Endothelial cell of umbilical vein (primary cell): Measurements from ENCODE around the gene HECW1. TPM values are rescaled to one million over a fixed set of nuclear protein-coding genes. Genes with fewer than 3 reads are reported as not detected.

ENCODE experiments used
- BruUV-seq: library from RNA; stranded (reverse); fragments of 400-500 nt; replicated peaks from 2 replicates; lab custom pipeline; 2021; lab: Mats Ljungman, UMichigan
- CTCF ChIA-PET: fragments of 300-600, 350-600 bp; sonication (Branson Sonifier 250); formaldehyde crosslinking; loops from one replicate; lab custom pipeline; 2021; ENCODE audit warnings: antibody characterized with exemption, inconsistent platforms; lab: Charles Lee
- POLR2A ChIA-PET: fragments of 300-600, 350-600 bp; sonication (Branson Sonifier 250); formaldehyde crosslinking; loops from one replicate; lab custom pipeline; 2021; ENCODE audit warnings: antibody characterized with exemption, inconsistent platforms; lab: Charles Lee
- DNase-seq: peaks from one replicate; pipeline ENCODE4 v3.0.0-alpha.2; 2011; ENCODE audit warnings: low read depth, low spot score
- FAIRE-seq: peaks from 2 replicates; lab custom pipeline; 2011; peaks lifted over from hg19 to GRCh38; lab: Jason Lieb, UNC
- H2AFZ ChIP-seq: 2 replicates; pipeline ENCODE4 v1.6.0; 2012; ENCODE audit warnings: low read depth, low read length, control low read depth, inconsistent platforms
- H3K27ac ChIP-seq: 2 replicates; pipeline ENCODE4 v1.5.1; 2011; ENCODE audit warnings: low read depth, mild to moderate bottlenecking, control low read depth, low read length, moderate library complexity; ENCODE audit not compliant: insufficient read depth
- H3K27me3 ChIP-seq, 2 experiments: 2 replicates each; pipeline versions ENCODE4 v1.6.0 to v1.6.1; 2011; ENCODE audit warnings: low read length in 2 of 2, mixed read lengths in 1 of 2; ENCODE audit not compliant: control insufficient read depth in 2 of 2, insufficient read depth in 2 of 2
- H3K36me3 ChIP-seq, 2 experiments: 2 replicates in 1 of 2; 3 replicates in 1 of 2; pipeline ENCODE4 v1.5.1; 2011; ENCODE audit warnings: low read length in 2 of 2, mild to moderate bottlenecking in 1 of 2, moderate library complexity in 1 of 2; ENCODE audit not compliant: control insufficient read depth in 2 of 2, insufficient read depth in 2 of 2; ENCODE audit errors: extremely low read depth in 1 of 2
- H3K4me1 ChIP-seq: 3 replicates; pipeline ENCODE4 v1.5.1; 2011; ENCODE audit warnings: mild to moderate bottlenecking, low read length; ENCODE audit not compliant: control insufficient read depth, insufficient read depth; ENCODE audit errors: extremely low read depth
- H3K4me2 ChIP-seq: 2 replicates; pipeline ENCODE4 v1.6.1; 2011; ENCODE audit warnings: low read length, control low read depth, mixed read lengths; ENCODE audit not compliant: insufficient read depth
- H3K4me3 ChIP-seq, 3 experiments: fragments of 200-600 bp in 1 of 3; sonication (generic), shearing (Covaris generic) in 1 of 3; replicated peaks in 1 of 3; 2 replicates each; pipeline ENCODE4 v1.5.1; 2011 to 2016; ENCODE audit warnings: control low read depth in 3 of 3, low read length in 3 of 3, mild to moderate bottlenecking in 2 of 3, inconsistent platforms in 1 of 3, low read depth in 1 of 3, moderate library complexity in 1 of 3; ENCODE audit not compliant: insufficient read depth in 1 of 3
- H3K79me2 ChIP-seq: 2 replicates; pipeline ENCODE4 v1.6.0; 2012; ENCODE audit warnings: low read length, inconsistent platforms; ENCODE audit not compliant: control insufficient read depth, insufficient read depth
- H3K9ac ChIP-seq: replicated peaks from 2 replicates; pipeline ENCODE3; 2011; ENCODE audit warnings: low read length, control low read depth; ENCODE audit not compliant: insufficient read depth; ENCODE audit errors: extremely low read depth
- H3K9me1 ChIP-seq: replicated peaks from 3 replicates; pipeline ENCODE4 v1.6.0; 2011; ENCODE audit warnings: mild to moderate bottlenecking, low read length; ENCODE audit not compliant: control insufficient read depth, insufficient read depth; ENCODE audit errors: extremely low read depth
- H3K9me3 ChIP-seq: replicated peaks from 2 replicates; pipeline ENCODE4 v1.5.1; 2012; ENCODE audit warnings: low read length, inconsistent platforms; ENCODE audit not compliant: control insufficient read depth, insufficient read depth
- H4K20me1 ChIP-seq: replicated peaks from 2 replicates; pipeline ENCODE3; 2011; ENCODE audit warnings: mild to moderate bottlenecking, low read length; ENCODE audit not compliant: control insufficient read depth, insufficient read depth; ENCODE audit errors: extremely low read depth
- EZH2 ChIP-seq: IDR thresholded peaks from 2 replicates; pipeline ENCODE4 v1.6.1; 2012; ENCODE audit warnings: borderline replicate concordance, low read depth, mild to moderate bottlenecking, moderate library complexity, low read length, inconsistent platforms; ENCODE audit not compliant: severe bottlenecking
- FOS ChIP-seq: IDR thresholded peaks from 2 replicates; pipeline ENCODE4 v1.6.1; 2011; ENCODE audit warnings: mild to moderate bottlenecking, low read length, moderate library complexity, borderline replicate concordance; ENCODE audit not compliant: insufficient read depth
- GATA2 ChIP-seq: IDR thresholded peaks from 2 replicates; pipeline ENCODE4 v1.7.0; 2011; ENCODE audit warnings: low read depth, mild to moderate bottlenecking, moderate library complexity, mixed read lengths, low read length; ENCODE audit not compliant: insufficient read length, insufficient read depth
- JUN ChIP-seq: IDR thresholded peaks from 2 replicates; pipeline ENCODE4 v1.6.1; 2011; ENCODE audit warnings: borderline replicate concordance, low read depth; ENCODE audit not compliant: insufficient read length, insufficient read depth
- MYC ChIP-seq: IDR thresholded peaks from one replicate; pipeline ENCODE4 v1.6.1; 2011; ENCODE audit warnings: mild to moderate bottlenecking, low read depth, low read length
- POLR2A ChIP-seq: IDR thresholded peaks from 2 replicates; pipeline ENCODE4 v1.6.1; 2012; ENCODE audit warnings: low read depth, mild to moderate bottlenecking, control low read depth, low read length
- POLR2AphosphoS5 ChIP-seq: IDR thresholded peaks from 2 replicates; pipeline ENCODE4 v1.6.1; 2012; ENCODE audit warnings: low read depth, mild to moderate bottlenecking, control low read depth, low read length, moderate library complexity; ENCODE audit not compliant: insufficient read depth
- dilution Hi-C: fragments of 300-500 bp; cut with MboI; formaldehyde crosslinking; loops from one replicate; pipeline ENCODE4 v1.15.0; 2019; ENCODE audit warnings: low sequenced_read_pairs; ENCODE audit not compliant: extremely low pct_ligation_motif_present
- intact Hi-C: fragments of 100-400 bp; cut with micrococcal nuclease; formaldehyde crosslinking; loops from one replicate; pipeline ENCODE4 v1.10.0; 2022
- polyA plus RNA-seq, 4 experiments: library from polyadenylated mRNA; depleted of rRNA in 3 of 4; stranded (reverse) in 3 of 4; unstranded in 1 of 4; fragments of >200 nt; gene quantifications; 2 replicates each; pipeline versions ENCODE4 v1.2.1 to v1.2.3, GENCODE V29; 2011 to 2012; ENCODE audit warnings: missing spikeins in 1 of 4
- total RNA-seq: library from RNA; stranded (reverse); gene quantifications from 2 replicates; pipeline ENCODE4 v1.2.3, GENCODE V29; 2021
- TF ChIP-seq, protein P1 (sequence below), 2 donors: IDR thresholded peaks; 1 replicate in 1 of 2; 2 replicates in 1 of 2; pipeline ENCODE4 v1.5.1; 2011; ENCODE audit warnings: low read length in 2 of 2, mild to moderate bottlenecking in 2 of 2, moderate library complexity in 2 of 2, control low read depth in 1 of 2, inconsistent platforms in 1 of 2, low read depth in 1 of 2; ENCODE audit not compliant: insufficient read depth in 1 of 2; ENCODE audit errors: extremely low read depth in 1 of 2
- TF ChIP-seq, protein P2 (sequence below): IDR thresholded peaks from 2 replicates; pipeline ENCODE4 v1.6.1; 2011; ENCODE audit not compliant: insufficient read depth, insufficient read length

HECW1 gene
- total and polyA plus RNA-seq, 2 donors (not counting 3 experiments of a cell fraction or from before 2014, with no cell fraction given) = not detected

DNA sequence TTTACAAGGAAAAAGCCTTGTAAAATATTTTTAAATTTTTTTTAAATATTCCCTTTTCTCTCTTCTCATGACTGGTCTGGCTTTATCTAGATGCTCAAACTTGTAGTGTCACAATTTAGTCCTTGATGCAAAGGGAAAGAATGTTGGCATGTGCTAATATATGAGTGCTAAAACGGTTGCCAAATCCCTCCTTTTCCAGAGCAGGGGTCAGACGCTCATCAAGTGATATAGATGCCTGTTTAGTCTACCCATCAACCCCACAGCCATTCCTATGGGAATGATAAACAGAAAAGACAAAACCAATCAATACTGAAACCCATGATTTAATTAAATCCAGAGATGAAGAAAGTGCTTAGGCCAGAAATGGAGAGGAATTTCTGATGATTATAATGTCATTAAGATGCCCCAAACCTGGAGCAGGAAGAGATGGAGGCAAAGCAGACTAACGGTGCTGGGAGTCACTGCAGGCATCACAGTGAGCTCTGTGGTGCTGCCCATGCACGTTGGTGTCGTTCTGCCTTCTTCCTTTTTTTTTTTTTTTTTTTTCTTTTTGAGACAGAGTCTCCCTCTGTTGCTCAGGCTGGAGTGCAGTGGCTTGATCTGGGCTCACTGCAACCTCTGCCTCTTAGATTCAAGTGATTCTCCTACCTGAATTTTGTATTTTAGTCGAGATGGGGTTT, 260.4 kb downstream of the HECW1 start:
- H3K9ac ChIP-seq = no peak overlapping the region
- no peak overlapping the region for H3K4me2 ChIP-seq
- intact Hi-C loops (no loop called here), dilution Hi-C loops (no loop called here)
- H3K9me1 ChIP-seq = no peaks in the 10 kb centered on the region
- CTCF ChIA-PET = no interaction called here
- no peaks in the 10 kb centered on the region for H3K9me3 ChIP-seq
- H3K27me3 ChIP-seq = no peaks in the 10 kb centered on the region
- no peak overlapping the region for H2AFZ ChIP-seq
- TF ChIP-seq POLR2AphosphoS5 (no peak), GATA2 (no peak), JUN (no peak), MYC (no peak), FOS (no peak), EZH2 (no peak), POLR2A (no peak)
- TF ChIP-seq, protein P1, sequence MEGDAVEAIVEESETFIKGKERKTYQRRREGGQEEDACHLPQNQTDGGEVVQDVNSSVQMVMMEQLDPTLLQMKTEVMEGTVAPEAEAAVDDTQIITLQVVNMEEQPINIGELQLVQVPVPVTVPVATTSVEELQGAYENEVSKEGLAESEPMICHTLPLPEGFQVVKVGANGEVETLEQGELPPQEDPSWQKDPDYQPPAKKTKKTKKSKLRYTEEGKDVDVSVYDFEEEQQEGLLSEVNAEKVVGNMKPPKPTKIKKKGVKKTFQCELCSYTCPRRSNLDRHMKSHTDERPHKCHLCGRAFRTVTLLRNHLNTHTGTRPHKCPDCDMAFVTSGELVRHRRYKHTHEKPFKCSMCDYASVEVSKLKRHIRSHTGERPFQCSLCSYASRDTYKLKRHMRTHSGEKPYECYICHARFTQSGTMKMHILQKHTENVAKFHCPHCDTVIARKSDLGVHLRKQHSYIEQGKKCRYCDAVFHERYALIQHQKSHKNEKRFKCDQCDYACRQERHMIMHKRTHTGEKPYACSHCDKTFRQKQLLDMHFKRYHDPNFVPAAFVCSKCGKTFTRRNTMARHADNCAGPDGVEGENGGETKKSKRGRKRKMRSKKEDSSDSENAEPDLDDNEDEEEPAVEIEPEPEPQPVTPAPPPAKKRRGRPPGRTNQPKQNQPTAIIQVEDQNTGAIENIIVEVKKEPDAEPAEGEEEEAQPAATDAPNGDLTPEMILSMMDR (IDR thresholded peaks at IDR 0.05; ENCODE audit: extremely low read depth in 1 of 2, insufficient read depth in 1 of 2, low read depth in 1 of 2, low read length in 2 of 2) = no peak
- TF ChIP-seq, protein P2, sequence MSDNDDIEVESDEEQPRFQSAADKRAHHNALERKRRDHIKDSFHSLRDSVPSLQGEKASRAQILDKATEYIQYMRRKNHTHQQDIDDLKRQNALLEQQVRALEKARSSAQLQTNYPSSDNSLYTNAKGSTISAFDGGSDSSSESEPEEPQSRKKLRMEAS = no peak
- no peaks in the 10 kb centered on the region for H4K20me1 ChIP-seq
- H3K4me3 ChIP-seq = no peak overlapping the region
- POLR2A ChIA-PET = no interaction called here
- no peaks in the 10 kb centered on the region for H3K36me3 ChIP-seq
- H3K4me1 ChIP-seq = no peaks in the 10 kb centered on the region
- no peak for FAIRE-seq
- no peaks in the 10 kb centered on the region for H3K79me2 ChIP-seq
- no peak for DNase-seq
- no peak overlapping the region for H3K27ac ChIP-seq
- BruUV-seq = no TSS peak
